Liver (tissue), 9 donors: ENCODE results near the gene BTK. TPM values are rescaled to one million over a fixed set of nuclear protein-coding genes. Genes with fewer than 3 reads are reported as not detected.

Source experiments
- DNase-seq: peaks from one replicate; pipeline ENCODE4 v3.0.0-alpha.2; 2017; ENCODE audit warnings: low spot score
- H3K27ac ChIP-seq, 2 donors: one replicate each; pipeline ENCODE4 v1.7.0; 2013; ENCODE audit warnings: inconsistent platforms in 2 of 2, low read length in 2 of 2, control low read depth in 1 of 2, low read depth in 1 of 2, mild to moderate bottlenecking in 1 of 2
- H3K27me3 ChIP-seq, 4 donors: one replicate each; pipeline versions ENCODE4 v1.6.1 to v1.7.0; 2013; ENCODE audit warnings: low read length in 3 of 4, inconsistent platforms in 1 of 4, mild to moderate bottlenecking in 1 of 4, moderate library complexity in 1 of 4; ENCODE audit not compliant: control insufficient read depth in 4 of 4, insufficient read depth in 4 of 4
- H3K36me3 ChIP-seq, 4 donors: one replicate each; pipeline versions ENCODE4 v1.6.1 to v1.7.0; 2013; ENCODE audit warnings: low read length in 3 of 4, mild to moderate bottlenecking in 3 of 4, low read depth in 1 of 4, moderate library complexity in 1 of 4; ENCODE audit not compliant: control insufficient read depth in 4 of 4, insufficient read depth in 3 of 4
- H3K4me1 ChIP-seq, 4 donors: one replicate each; pipeline versions ENCODE4 v1.6.1 to v1.7.0; 2013; ENCODE audit warnings: low read length in 3 of 4, mild to moderate bottlenecking in 3 of 4, moderate library complexity in 1 of 4; ENCODE audit not compliant: control insufficient read depth in 4 of 4, insufficient read depth in 4 of 4
- H3K4me3 ChIP-seq, 3 donors: one replicate each; pipeline versions ENCODE4 v1.6.1 to v1.7.0; 2013; ENCODE audit warnings: low read length in 3 of 3, control low read depth in 1 of 3, low read depth in 1 of 3, mild to moderate bottlenecking in 1 of 3
- H3K9ac ChIP-seq, 2 donors: one replicate each; pipeline ENCODE4 v1.7.0; 2013; ENCODE audit warnings: low read length in 2 of 2, mild to moderate bottlenecking in 2 of 2, moderate library complexity in 2 of 2, control low read depth in 1 of 2, low read depth in 1 of 2
- H3K9me3 ChIP-seq, 4 donors: one replicate each; pipeline versions ENCODE4 v1.6.1 to v1.7.0; 2013; ENCODE audit warnings: low read length in 3 of 4; ENCODE audit not compliant: control insufficient read depth in 4 of 4
- ATF3 ChIP-seq: IDR thresholded peaks from 2 replicates; pipeline ENCODE4 v1.6.1; 2016; ENCODE audit warnings: antibody characterized with exemption
- EGR1 ChIP-seq, 2 donors: IDR thresholded peaks; 2 replicates each; pipeline ENCODE4 v1.6.1; 2016 to 2018; ENCODE audit warnings: antibody characterized with exemption in 2 of 2, low read depth in 2 of 2
- FOXA1 ChIP-seq: IDR thresholded peaks from 2 replicates; pipeline ENCODE4 v1.6.1; 2016; ENCODE audit warnings: antibody characterized with exemption
- FOXA2 ChIP-seq: IDR thresholded peaks from 2 replicates; pipeline ENCODE4 v1.6.1; 2016; ENCODE audit warnings: antibody characterized with exemption
- GABPA ChIP-seq, 2 donors: IDR thresholded peaks in 1 of 2; conservative IDR thresholded peaks in 1 of 2; 2 replicates each; pipeline ENCODE4 v1.6.1; 2016; ENCODE audit warnings: antibody characterized with exemption in 2 of 2, mild to moderate bottlenecking in 1 of 2, moderate library complexity in 1 of 2
- HNF4A ChIP-seq, 2 donors: conservative IDR thresholded peaks; 2 replicates each; pipeline ENCODE4 v1.6.1; 2016; ENCODE audit warnings: antibody characterized with exemption in 2 of 2, mild to moderate bottlenecking in 2 of 2
- HNF4G ChIP-seq: IDR thresholded peaks from 2 replicates; pipeline ENCODE4 v1.6.1; 2016; ENCODE audit warnings: antibody characterized with exemption
- JUND ChIP-seq, 2 donors: IDR thresholded peaks; 2 replicates each; pipeline ENCODE4 v1.6.1; 2016; ENCODE audit warnings: antibody characterized with exemption in 2 of 2
- MAX ChIP-seq: IDR thresholded peaks from 2 replicates; pipeline ENCODE4 v1.6.1; 2016; ENCODE audit warnings: antibody characterized with exemption
- NR2F2 ChIP-seq: IDR thresholded peaks from 2 replicates; pipeline ENCODE4 v1.6.1; 2016; ENCODE audit warnings: antibody characterized with exemption
- RAD21 ChIP-seq, 2 donors: IDR thresholded peaks; 2 replicates each; pipeline ENCODE4 v1.6.1; 2016; ENCODE audit warnings: antibody characterized with exemption in 2 of 2, mild to moderate bottlenecking in 2 of 2
- RXRA ChIP-seq, 2 donors: IDR thresholded peaks; 2 replicates each; pipeline ENCODE4 v1.6.1; 2017 to 2018; ENCODE audit warnings: antibody characterized with exemption in 2 of 2, mild to moderate bottlenecking in 1 of 2
- SP1 ChIP-seq: IDR thresholded peaks from 2 replicates; pipeline ENCODE4 v1.6.1; 2018; ENCODE audit warnings: antibody characterized with exemption, mild to moderate bottlenecking
- TAF1 ChIP-seq: conservative IDR thresholded peaks from 2 replicates; pipeline ENCODE4 v1.6.1; 2016; ENCODE audit warnings: antibody characterized with exemption, mild to moderate bottlenecking
- YY1 ChIP-seq: IDR thresholded peaks from 2 replicates; pipeline ENCODE4 v1.6.1; 2016; ENCODE audit warnings: antibody characterized with exemption, mild to moderate bottlenecking
- WGBS: extraction: QIAGEN DNeasy Blood & Tissue Kit; methylation state at CpG from one replicate; pipeline ENCODE4 v1.1.7; 2013; 5-methylcytosine and 5-hydroxymethylcytosine counted together
- polyA plus RNA-seq, 2 donors: library from polyadenylated mRNA; stranded (reverse) in 1 of 2; unstranded in 1 of 2; fragments of 200-250 nt in 1 of 2; fragments of >200 nt in 1 of 2; fragmentation: Nextera tagmentation in 1 of 2; extraction: Ambion mirVana in 1 of 2; gene quantifications; one replicate each; pipeline versions ENCODE4 v1.2.1 to v1.2.3, GENCODE V29; 2013 to 2015
- total RNA-seq, 2 donors: library from RNA; depleted of rRNA; stranded (reverse); fragments of >200 nt; gene quantifications; one replicate each; pipeline ENCODE4 v1.2.3, GENCODE V29; 2014
- TF ChIP-seq, protein P1 (sequence below): IDR thresholded peaks from 2 replicates; pipeline ENCODE4 v1.6.1; 2016; ENCODE audit warnings: antibody characterized with exemption
- TF ChIP-seq, protein P2 (sequence below): IDR thresholded peaks from 2 replicates; pipeline ENCODE4 v1.6.1; 2016; ENCODE audit warnings: antibody characterized with exemption, mild to moderate bottlenecking
- TF ChIP-seq, protein P3 (sequence below): fragments of 150-350 bp; IDR thresholded peaks from 2 replicates; pipeline ENCODE4 v1.5.1; 2017; ENCODE audit warnings: improper control_type of control experiment, low read depth, low read length; ENCODE audit not compliant: missing input control
- donor health status: healthy.
- donor health status: healthy.
- donor health status: healthy.
- donor health status: healthy.
- donor health status: healthy.

The BTK gene
- total and polyA plus RNA-seq, 4 donors, result 0.99 to 22.6 (median 2.3) TPM

DNA sequence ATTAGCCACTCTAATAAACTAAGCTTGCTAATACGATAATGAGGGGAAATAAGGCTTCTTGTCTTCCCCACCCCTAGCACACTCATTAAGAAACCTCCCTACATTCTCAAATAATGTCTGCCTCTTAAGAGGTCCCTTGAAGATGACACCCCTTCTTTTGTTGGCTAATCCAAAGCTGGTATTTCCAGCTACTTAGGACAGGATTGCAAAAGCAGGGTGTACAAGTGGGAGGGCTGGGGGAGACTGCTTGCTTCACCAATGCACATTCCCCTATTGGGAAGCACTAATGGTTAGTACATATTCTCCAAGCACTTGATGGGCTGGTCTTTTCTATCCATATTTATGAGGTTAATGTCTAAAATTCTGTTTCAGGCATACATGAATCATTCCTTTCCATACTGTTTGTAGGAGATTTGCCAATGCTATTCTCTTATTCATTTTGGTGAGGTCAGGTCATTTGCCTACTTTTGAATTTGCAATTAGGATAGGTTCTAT is 20.6 kb downstream of the BTK start:
- H3K9me3 ChIP-seq, result no peaks in the 10 kb centered on the region
- no peak overlapping the region for H3K27ac ChIP-seq
- H3K36me3 ChIP-seq, result peaks cover 0 to 2% (median 0%) of the 10 kb centered on the region in 4 donors
- no peak overlapping the region for H3K4me3 ChIP-seq
- H3K27me3 ChIP-seq, result no peaks in the 10 kb centered on the region
- H3K9ac ChIP-seq, result no peak overlapping the region
- 91% methylated on average over 1 of the region's 1 CpG for WGBS
- DNase-seq, result no peak
- TF ChIP-seq FOXA1 (no peak), YY1 (no peak), JUND (IDR thresholded peaks at IDR 0.05) (no peak), MAX (no peak), HNF4G (no peak), TAF1 (no peak), GABPA (IDR thresholded peaks at IDR 0.05 in 1 of 2, conservative IDR thresholded peaks at IDR 0.05 in 1 of 2) (no peak), SP1 (no peak), EGR1 (IDR thresholded peaks at IDR 0.05; ENCODE audit: low read depth in 2 of 2) (no peak), HNF4A (conservative IDR thresholded peaks at IDR 0.05) (no peak), RAD21 (IDR thresholded peaks at IDR 0.05) (no peak), ATF3 (no peak), RXRA (IDR thresholded peaks at IDR 0.05) (no peak), FOXA2 (no peak)
- TF ChIP-seq, protein P1, sequence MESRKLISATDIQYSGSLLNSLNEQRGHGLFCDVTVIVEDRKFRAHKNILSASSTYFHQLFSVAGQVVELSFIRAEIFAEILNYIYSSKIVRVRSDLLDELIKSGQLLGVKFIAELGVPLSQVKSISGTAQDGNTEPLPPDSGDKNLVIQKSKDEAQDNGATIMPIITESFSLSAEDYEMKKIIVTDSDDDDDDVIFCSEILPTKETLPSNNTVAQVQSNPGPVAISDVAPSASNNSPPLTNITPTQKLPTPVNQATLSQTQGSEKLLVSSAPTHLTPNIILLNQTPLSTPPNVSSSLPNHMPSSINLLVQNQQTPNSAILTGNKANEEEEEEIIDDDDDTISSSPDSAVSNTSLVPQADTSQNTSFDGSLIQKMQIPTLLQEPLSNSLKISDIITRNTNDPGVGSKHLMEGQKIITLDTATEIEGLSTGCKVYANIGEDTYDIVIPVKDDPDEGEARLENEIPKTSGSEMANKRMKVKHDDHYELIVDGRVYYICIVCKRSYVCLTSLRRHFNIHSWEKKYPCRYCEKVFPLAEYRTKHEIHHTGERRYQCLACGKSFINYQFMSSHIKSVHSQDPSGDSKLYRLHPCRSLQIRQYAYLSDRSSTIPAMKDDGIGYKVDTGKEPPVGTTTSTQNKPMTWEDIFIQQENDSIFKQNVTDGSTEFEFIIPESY, result no peak
- TF ChIP-seq, protein P2, sequence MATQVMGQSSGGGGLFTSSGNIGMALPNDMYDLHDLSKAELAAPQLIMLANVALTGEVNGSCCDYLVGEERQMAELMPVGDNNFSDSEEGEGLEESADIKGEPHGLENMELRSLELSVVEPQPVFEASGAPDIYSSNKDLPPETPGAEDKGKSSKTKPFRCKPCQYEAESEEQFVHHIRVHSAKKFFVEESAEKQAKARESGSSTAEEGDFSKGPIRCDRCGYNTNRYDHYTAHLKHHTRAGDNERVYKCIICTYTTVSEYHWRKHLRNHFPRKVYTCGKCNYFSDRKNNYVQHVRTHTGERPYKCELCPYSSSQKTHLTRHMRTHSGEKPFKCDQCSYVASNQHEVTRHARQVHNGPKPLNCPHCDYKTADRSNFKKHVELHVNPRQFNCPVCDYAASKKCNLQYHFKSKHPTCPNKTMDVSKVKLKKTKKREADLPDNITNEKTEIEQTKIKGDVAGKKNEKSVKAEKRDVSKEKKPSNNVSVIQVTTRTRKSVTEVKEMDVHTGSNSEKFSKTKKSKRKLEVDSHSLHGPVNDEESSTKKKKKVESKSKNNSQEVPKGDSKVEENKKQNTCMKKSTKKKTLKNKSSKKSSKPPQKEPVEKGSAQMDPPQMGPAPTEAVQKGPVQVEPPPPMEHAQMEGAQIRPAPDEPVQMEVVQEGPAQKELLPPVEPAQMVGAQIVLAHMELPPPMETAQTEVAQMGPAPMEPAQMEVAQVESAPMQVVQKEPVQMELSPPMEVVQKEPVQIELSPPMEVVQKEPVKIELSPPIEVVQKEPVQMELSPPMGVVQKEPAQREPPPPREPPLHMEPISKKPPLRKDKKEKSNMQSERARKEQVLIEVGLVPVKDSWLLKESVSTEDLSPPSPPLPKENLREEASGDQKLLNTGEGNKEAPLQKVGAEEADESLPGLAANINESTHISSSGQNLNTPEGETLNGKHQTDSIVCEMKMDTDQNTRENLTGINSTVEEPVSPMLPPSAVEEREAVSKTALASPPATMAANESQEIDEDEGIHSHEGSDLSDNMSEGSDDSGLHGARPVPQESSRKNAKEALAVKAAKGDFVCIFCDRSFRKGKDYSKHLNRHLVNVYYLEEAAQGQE, result no peak
- TF ChIP-seq, protein P3, sequence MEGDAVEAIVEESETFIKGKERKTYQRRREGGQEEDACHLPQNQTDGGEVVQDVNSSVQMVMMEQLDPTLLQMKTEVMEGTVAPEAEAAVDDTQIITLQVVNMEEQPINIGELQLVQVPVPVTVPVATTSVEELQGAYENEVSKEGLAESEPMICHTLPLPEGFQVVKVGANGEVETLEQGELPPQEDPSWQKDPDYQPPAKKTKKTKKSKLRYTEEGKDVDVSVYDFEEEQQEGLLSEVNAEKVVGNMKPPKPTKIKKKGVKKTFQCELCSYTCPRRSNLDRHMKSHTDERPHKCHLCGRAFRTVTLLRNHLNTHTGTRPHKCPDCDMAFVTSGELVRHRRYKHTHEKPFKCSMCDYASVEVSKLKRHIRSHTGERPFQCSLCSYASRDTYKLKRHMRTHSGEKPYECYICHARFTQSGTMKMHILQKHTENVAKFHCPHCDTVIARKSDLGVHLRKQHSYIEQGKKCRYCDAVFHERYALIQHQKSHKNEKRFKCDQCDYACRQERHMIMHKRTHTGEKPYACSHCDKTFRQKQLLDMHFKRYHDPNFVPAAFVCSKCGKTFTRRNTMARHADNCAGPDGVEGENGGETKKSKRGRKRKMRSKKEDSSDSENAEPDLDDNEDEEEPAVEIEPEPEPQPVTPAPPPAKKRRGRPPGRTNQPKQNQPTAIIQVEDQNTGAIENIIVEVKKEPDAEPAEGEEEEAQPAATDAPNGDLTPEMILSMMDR, result no peak
- no peaks in the 10 kb centered on the region for H3K4me1 ChIP-seq

- no peak for DNase-seq
- no peak overlapping the region for H3K4me3 ChIP-seq
- H3K27ac ChIP-seq, result no peak overlapping the region
- peaks cover 0 to 2% (median 0%) of the 10 kb centered on the region in 4 donors for H3K36me3 ChIP-seq
- no peak for TF ChIP-seq NR2F2
- no peak for TF ChIP-seq EGR1 (IDR thresholded peaks at IDR 0.05; ENCODE audit: low read depth in 2 of 2)
- TF ChIP-seq FOXA2, result no peak
- no peak for TF ChIP-seq JUND (IDR thresholded peaks at IDR 0.05)
- TF ChIP-seq RAD21 (IDR thresholded peaks at IDR 0.05), result no peak
- no peak for TF ChIP-seq SP1
- TF ChIP-seq, protein P3, result no peak
- TF ChIP-seq, protein P1, result no peak
- no peak for TF ChIP-seq ATF3
- no peak for TF ChIP-seq HNF4A (conservative IDR thresholded peaks at IDR 0.05)
- no peak for TF ChIP-seq GABPA (IDR thresholded peaks at IDR 0.05 in 1 of 2, conservative IDR thresholded peaks at IDR 0.05 in 1 of 2)
- no peak for TF ChIP-seq HNF4G
- TF ChIP-seq TAF1, result no peak
- TF ChIP-seq YY1, result no peak
- H3K4me1 ChIP-seq, result no peaks in the 10 kb centered on the region
- no peak overlapping the region for H3K9ac ChIP-seq
- no peaks in the 10 kb centered on the region for H3K9me3 ChIP-seq
- H3K27me3 ChIP-seq, result no peaks in the 10 kb centered on the region
These were observed 23.2 kb downstream of the BTK start for GRCh38 chrX:101362757-101363156.
